Tibial nerve (tissue), 4 donors: Measurements from ENCODE around the gene MRTFB.

Experiments used
- CTCF ChIP-seq, 5 experiments: fragments of 200-600 bp in 3 of 5; fragments of 450-650 bp in 2 of 5; sonication (generic) in 3 of 5; IDR thresholded peaks; one replicate each; pipeline ENCODE4 v1.5.1; 2016 to 2019; ENCODE audit warnings: antibody characterized with exemption in 5 of 5, mild to moderate bottlenecking in 3 of 5, moderate library complexity in 2 of 5
- EP300 ChIP-seq, 2 donors: sonication (generic); formaldehyde crosslinking; IDR thresholded peaks; one replicate each; pipeline ENCODE4 v1.6.1; 2017; ENCODE audit warnings: antibody characterized with exemption in 2 of 2, mild to moderate bottlenecking in 1 of 2

- TF ChIP-seq CTCF (IDR thresholded peaks at IDR 0.05), result no peak
- no peak for TF ChIP-seq EP300 (IDR thresholded peaks at IDR 0.05)
Observed at GRCh38 chr16:14074544-14074943, 3.4 kb downstream of the MRTFB start.
